GM21367 (cell line): Measurements from ENCODE around the gene PPARA.

Experiments
- ATAC-seq: cut with Tn5 transposase; IDR thresholded peaks from one replicate; pipeline ENCODE4 v1.9.1; 2021; ENCODE audit not compliant: unreplicated experiment

Gene PPARA

GRCh38 chr22:46290121-46290842, 140.0 kb downstream of the PPARA start:
- ATAC-seq: no peak

- no peak for ATAC-seq
Measured at GRCh38 chr22:46290843-46291785, 140.8 kb downstream of the PPARA start.

GRCh38 chr22:46292173-46292572, 141.8 kb downstream of the PPARA start:
- ATAC-seq: no peak

- ATAC-seq: no peak
Measured at GRCh38 chr22:46292732-46293131, 142.4 kb downstream of the PPARA start.
